HEK293 (cell line): Measurements from ENCODE around the gene DHX16.

Experiments used
- GLI4 ChIP-seq: fragments of 450-650 bp; formaldehyde crosslinking; IDR thresholded peaks from 2 replicates; pipeline ENCODE4 v1.5.1; 2016; ENCODE audit warnings: missing biosample characterization, missing genetic modification characterization
- GLIS1 ChIP-seq: fragments of 450-650 bp; formaldehyde crosslinking; IDR thresholded peaks from 2 replicates; pipeline ENCODE4 v1.5.1; 2016; ENCODE audit warnings: missing biosample characterization, missing genetic modification characterization
- IKZF3 ChIP-seq: fragments of 450-650 bp; IDR thresholded peaks from 2 replicates; pipeline ENCODE4 v1.5.0; 2018; ENCODE audit warnings: missing biosample characterization, mild to moderate bottlenecking, missing genetic modification characterization, moderate library complexity
- OSR2 ChIP-seq: fragments of 450-650 bp; formaldehyde crosslinking; IDR thresholded peaks from 2 replicates; pipeline ENCODE4 v1.5.1; 2016; ENCODE audit warnings: missing biosample characterization, missing genetic modification characterization
- PRDM1 ChIP-seq: fragments of 450-650 bp; formaldehyde crosslinking; IDR thresholded peaks from 2 replicates; pipeline ENCODE4; 2016; ENCODE audit warnings: missing biosample characterization, missing genetic modification characterization
- YY1 ChIP-seq: fragments of 450-650 bp; formaldehyde crosslinking; IDR thresholded peaks from 2 replicates; pipeline ENCODE4 v1.5.1; 2018; ENCODE audit warnings: missing biosample characterization, missing genetic modification characterization
- ZBTB20 ChIP-seq: fragments of 450-650 bp; formaldehyde crosslinking; IDR thresholded peaks from 2 replicates; pipeline ENCODE4 v1.5.1; 2016; ENCODE audit warnings: missing biosample characterization, missing genetic modification characterization
- ZBTB26 ChIP-seq: fragments of 450-650 bp; formaldehyde crosslinking; optimal IDR thresholded peaks from 2 replicates; pipeline ENCODE3; 2016; ENCODE audit warnings: missing biosample characterization, mild to moderate bottlenecking, missing genetic modification characterization
- ZNF112 ChIP-seq: fragments of 450-650 bp; formaldehyde crosslinking; IDR thresholded peaks from 2 replicates; pipeline ENCODE4 v1.5.0; 2017; ENCODE audit warnings: missing biosample characterization, missing genetic modification characterization
- ZNF138 ChIP-seq: fragments of 450-650 bp; formaldehyde crosslinking; IDR thresholded peaks from 2 replicates; pipeline ENCODE4 v1.5.1; 2016; ENCODE audit warnings: missing biosample characterization, missing genetic modification characterization, borderline replicate concordance
- ZNF362 ChIP-seq: fragments of 450-650 bp; formaldehyde crosslinking; IDR thresholded peaks from 2 replicates; pipeline ENCODE4 v1.5.1; 2016; ENCODE audit warnings: missing biosample characterization, missing genetic modification characterization
- ZNF600 ChIP-seq: fragments of 450-650 bp; formaldehyde crosslinking; IDR thresholded peaks from 2 replicates; pipeline ENCODE4 v1.5.1; 2016; ENCODE audit warnings: missing biosample characterization, missing genetic modification characterization
- ZNF626 ChIP-seq: fragments of 450-650 bp; sonication (Bioruptor Pico); formaldehyde crosslinking; IDR thresholded peaks from 2 replicates; pipeline ENCODE4 v1.5.1; 2018; ENCODE audit warnings: missing biosample characterization, missing genetic modification characterization, inconsistent platforms
- ZNF629 ChIP-seq: fragments of 450-650 bp; formaldehyde crosslinking; IDR thresholded peaks from 2 replicates; pipeline ENCODE4 v1.5.1; 2017; ENCODE audit warnings: missing biosample characterization, missing genetic modification characterization
- ZNF639 ChIP-seq: fragments of 450-650 bp; formaldehyde crosslinking; IDR thresholded peaks from 2 replicates; pipeline ENCODE4 v1.5.1; 2016; ENCODE audit warnings: missing biosample characterization, missing genetic modification characterization
- ZNF654 ChIP-seq: fragments of 450-650 bp; formaldehyde crosslinking; IDR thresholded peaks from 2 replicates; pipeline ENCODE4 v1.5.1; 2016; ENCODE audit warnings: low read depth, missing biosample characterization, missing genetic modification characterization
- ZNF658 ChIP-seq: fragments of 450-650 bp; formaldehyde crosslinking; IDR thresholded peaks from 2 replicates; pipeline ENCODE4; 2016; ENCODE audit warnings: missing biosample characterization, missing genetic modification characterization
- ZNF677 ChIP-seq: fragments of 450-650 bp; IDR thresholded peaks from 2 replicates; pipeline ENCODE4 v1.5.0; 2018; ENCODE audit warnings: missing biosample characterization, mild to moderate bottlenecking, missing genetic modification characterization, moderate library complexity
- ZNF785 ChIP-seq: fragments of 450-650 bp; formaldehyde crosslinking; IDR thresholded peaks from 2 replicates; pipeline ENCODE4 v1.5.1; 2016; ENCODE audit warnings: missing biosample characterization, missing genetic modification characterization
- ZNF830 ChIP-seq: fragments of 450-650 bp; IDR thresholded peaks from 2 replicates; pipeline ENCODE4 v1.5.0; 2018; ENCODE audit warnings: missing biosample characterization, missing genetic modification characterization, low read depth, mild to moderate bottlenecking, moderate library complexity
- TF ChIP-seq, protein P1 (sequence below): fragments of 450-650 bp; IDR thresholded peaks from 2 replicates; pipeline ENCODE4 v1.5.1; 2018; ENCODE audit warnings: missing biosample characterization, mild to moderate bottlenecking, missing genetic modification characterization
- TF ChIP-seq, protein P2 (sequence below): fragments of 450-650 bp; formaldehyde crosslinking; IDR thresholded peaks from 2 replicates; pipeline ENCODE4 v1.5.1; 2017; ENCODE audit warnings: missing biosample characterization, missing genetic modification characterization
- TF ChIP-seq, protein P3 (sequence below): fragments of 450-650 bp; formaldehyde crosslinking; IDR thresholded peaks from 2 replicates; pipeline ENCODE4 v1.5.1; 2016; ENCODE audit warnings: missing biosample characterization, missing genetic modification characterization, borderline replicate concordance

The DHX16 gene

DNA sequence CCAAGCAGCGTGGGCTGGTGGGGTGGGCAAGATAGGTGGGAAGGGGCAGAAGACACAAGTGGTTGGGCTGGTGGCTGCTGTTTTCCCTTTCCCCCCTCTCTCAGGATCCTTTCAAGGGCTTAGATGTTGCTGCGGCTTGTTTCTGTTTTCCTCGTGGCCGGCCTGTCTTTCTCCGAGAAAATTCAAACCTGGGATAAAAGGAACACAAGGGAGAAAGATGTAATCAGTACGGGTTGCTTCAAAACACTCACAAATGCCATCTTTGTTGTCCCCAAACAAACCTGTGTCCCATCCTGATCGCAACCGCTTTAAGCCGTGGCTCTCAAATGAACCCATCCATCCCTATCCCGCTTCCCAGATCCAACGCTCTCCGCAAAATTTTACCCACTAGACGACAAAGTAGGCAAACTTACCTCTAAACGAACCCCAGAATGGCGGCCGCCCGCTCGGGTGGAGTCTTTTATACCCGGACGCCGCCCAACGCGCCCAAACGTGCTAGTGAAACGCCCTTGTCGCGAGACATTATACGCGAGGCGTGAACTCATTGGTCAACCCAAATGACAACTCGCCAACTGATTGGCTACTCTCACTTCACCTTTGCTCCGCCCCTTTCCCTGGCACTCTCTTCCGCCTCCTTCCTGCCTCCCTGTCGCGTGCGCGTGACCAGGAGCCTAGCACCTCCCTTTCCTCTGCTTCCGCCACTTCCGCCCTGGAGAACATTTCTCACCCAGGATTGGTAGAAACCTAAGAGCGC is 55.8 kb downstream of the DHX16 start, which contains the start of gene PPP1R10 (continued):
- peak; percentile 83 for TF ChIP-seq ZNF639 (tag by site-specific recombination)
- no peak for TF ChIP-seq ZNF112 (tag by site-specific recombination)
- TF ChIP-seq, protein P1, sequence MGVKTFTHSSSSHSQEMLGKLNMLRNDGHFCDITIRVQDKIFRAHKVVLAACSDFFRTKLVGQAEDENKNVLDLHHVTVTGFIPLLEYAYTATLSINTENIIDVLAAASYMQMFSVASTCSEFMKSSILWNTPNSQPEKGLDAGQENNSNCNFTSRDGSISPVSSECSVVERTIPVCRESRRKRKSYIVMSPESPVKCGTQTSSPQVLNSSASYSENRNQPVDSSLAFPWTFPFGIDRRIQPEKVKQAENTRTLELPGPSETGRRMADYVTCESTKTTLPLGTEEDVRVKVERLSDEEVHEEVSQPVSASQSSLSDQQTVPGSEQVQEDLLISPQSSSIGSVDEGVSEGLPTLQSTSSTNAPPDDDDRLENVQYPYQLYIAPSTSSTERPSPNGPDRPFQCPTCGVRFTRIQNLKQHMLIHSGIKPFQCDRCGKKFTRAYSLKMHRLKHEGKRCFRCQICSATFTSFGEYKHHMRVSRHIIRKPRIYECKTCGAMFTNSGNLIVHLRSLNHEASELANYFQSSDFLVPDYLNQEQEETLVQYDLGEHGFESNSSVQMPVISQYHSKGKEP (tag by site-specific recombination): no peak
- TF ChIP-seq PRDM1 (tag by site-specific recombination): peak; percentile 97
- TF ChIP-seq ZBTB20: no peak
- TF ChIP-seq, protein P2, sequence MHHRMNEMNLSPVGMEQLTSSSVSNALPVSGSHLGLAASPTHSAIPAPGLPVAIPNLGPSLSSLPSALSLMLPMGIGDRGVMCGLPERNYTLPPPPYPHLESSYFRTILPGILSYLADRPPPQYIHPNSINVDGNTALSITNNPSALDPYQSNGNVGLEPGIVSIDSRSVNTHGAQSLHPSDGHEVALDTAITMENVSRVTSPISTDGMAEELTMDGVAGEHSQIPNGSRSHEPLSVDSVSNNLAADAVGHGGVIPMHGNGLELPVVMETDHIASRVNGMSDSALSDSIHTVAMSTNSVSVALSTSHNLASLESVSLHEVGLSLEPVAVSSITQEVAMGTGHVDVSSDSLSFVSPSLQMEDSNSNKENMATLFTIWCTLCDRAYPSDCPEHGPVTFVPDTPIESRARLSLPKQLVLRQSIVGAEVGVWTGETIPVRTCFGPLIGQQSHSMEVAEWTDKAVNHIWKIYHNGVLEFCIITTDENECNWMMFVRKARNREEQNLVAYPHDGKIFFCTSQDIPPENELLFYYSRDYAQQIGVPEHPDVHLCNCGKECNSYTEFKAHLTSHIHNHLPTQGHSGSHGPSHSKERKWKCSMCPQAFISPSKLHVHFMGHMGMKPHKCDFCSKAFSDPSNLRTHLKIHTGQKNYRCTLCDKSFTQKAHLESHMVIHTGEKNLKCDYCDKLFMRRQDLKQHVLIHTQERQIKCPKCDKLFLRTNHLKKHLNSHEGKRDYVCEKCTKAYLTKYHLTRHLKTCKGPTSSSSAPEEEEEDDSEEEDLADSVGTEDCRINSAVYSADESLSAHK (tag by site-specific recombination): 0 out of 2 replicates have a peak, but pooled peaks have one; percentile 35
- no peak for TF ChIP-seq ZNF138 (tag by site-specific recombination)
- no peak for TF ChIP-seq ZNF677 (tag by site-specific recombination)
- peak; percentile 79 for TF ChIP-seq GLI4 (tag by site-specific recombination)
- TF ChIP-seq ZNF654: 0 out of 2 replicates have a peak, but pooled peaks have one; percentile 3
- no peak for TF ChIP-seq ZNF830
- peak; percentile 91 for TF ChIP-seq YY1 (tag by site-specific recombination)
- peak; percentile 70 for TF ChIP-seq IKZF3
- TF ChIP-seq GLIS1 (tag by site-specific recombination): no peak; the same call in 1 of the 2 replicates
- peak; percentile 84 for TF ChIP-seq ZBTB26 (tag by site-specific recombination)
- TF ChIP-seq ZNF362 (tag by site-specific recombination): no peak
- TF ChIP-seq ZNF600: peak; percentile 35
- TF ChIP-seq ZNF658: no peak
- TF ChIP-seq ZNF785: no peak
- TF ChIP-seq, protein P3, sequence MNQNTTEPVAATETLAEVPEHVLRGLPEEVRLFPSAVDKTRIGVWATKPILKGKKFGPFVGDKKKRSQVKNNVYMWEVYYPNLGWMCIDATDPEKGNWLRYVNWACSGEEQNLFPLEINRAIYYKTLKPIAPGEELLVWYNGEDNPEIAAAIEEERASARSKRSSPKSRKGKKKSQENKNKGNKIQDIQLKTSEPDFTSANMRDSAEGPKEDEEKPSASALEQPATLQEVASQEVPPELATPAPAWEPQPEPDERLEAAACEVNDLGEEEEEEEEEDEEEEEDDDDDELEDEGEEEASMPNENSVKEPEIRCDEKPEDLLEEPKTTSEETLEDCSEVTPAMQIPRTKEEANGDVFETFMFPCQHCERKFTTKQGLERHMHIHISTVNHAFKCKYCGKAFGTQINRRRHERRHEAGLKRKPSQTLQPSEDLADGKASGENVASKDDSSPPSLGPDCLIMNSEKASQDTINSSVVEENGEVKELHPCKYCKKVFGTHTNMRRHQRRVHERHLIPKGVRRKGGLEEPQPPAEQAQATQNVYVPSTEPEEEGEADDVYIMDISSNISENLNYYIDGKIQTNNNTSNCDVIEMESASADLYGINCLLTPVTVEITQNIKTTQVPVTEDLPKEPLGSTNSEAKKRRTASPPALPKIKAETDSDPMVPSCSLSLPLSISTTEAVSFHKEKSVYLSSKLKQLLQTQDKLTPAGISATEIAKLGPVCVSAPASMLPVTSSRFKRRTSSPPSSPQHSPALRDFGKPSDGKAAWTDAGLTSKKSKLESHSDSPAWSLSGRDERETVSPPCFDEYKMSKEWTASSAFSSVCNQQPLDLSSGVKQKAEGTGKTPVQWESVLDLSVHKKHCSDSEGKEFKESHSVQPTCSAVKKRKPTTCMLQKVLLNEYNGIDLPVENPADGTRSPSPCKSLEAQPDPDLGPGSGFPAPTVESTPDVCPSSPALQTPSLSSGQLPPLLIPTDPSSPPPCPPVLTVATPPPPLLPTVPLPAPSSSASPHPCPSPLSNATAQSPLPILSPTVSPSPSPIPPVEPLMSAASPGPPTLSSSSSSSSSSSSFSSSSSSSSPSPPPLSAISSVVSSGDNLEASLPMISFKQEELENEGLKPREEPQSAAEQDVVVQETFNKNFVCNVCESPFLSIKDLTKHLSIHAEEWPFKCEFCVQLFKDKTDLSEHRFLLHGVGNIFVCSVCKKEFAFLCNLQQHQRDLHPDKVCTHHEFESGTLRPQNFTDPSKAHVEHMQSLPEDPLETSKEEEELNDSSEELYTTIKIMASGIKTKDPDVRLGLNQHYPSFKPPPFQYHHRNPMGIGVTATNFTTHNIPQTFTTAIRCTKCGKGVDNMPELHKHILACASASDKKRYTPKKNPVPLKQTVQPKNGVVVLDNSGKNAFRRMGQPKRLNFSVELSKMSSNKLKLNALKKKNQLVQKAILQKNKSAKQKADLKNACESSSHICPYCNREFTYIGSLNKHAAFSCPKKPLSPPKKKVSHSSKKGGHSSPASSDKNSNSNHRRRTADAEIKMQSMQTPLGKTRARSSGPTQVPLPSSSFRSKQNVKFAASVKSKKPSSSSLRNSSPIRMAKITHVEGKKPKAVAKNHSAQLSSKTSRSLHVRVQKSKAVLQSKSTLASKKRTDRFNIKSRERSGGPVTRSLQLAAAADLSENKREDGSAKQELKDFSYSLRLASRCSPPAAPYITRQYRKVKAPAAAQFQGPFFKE: no peak
- no peak for TF ChIP-seq ZNF629 (tag by site-specific recombination)
- no peak for TF ChIP-seq ZNF626
- peak; percentile 62 for TF ChIP-seq OSR2
